HG02885 (cell line): Measurements from ENCODE around the gene GTF2I.
"Not testable (repeated sequence)": the region's sequence is repeated elsewhere in the genome, so short reads cannot be mapped to it uniquely, and the experiment has no call there.

Experiments
- ATAC-seq: cut with Tn5 transposase; IDR thresholded peaks from one replicate; pipeline ENCODE4 v1.9.1; 2021; ENCODE audit warnings: mild to moderate bottlenecking; ENCODE audit not compliant: unreplicated experiment, poor library complexity

The GTF2I gene

DNA sequence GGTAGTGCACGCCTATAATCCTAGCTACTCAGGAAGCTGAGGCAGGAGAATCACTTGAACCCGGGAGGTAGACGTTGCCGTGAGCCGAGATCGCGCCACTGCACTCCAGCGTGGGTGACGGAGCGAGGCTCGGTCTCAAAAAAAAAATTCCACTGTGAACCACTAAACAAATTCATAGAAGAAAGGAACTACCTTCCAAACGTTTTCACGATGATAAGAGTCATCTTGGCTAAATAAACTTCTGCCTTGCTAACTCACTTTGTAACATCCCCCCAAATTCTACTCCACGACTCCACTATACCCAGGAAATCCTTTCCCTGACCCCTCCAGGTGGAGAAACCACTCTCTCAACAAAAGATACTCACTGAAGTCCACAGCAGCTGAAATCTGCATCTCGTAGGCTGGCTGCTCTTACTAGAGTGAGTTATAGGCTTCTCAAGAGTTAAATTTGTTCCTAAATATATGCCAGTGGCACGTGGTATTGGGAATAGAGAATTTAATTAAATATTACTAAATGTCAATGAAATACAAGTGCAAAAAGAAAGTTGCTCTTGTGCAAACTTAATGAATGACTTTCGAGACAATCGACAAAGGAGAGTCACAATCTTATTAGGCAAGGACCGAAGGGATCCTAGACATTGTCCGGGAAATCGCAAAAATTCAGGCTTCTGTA, 1.6 kb upstream of the GTF2I start:
- no peak for ATAC-seq

GRCh38 chr7:74656441-74656836, 1.1 kb upstream of the GTF2I start:
- no peak for ATAC-seq

DNA sequence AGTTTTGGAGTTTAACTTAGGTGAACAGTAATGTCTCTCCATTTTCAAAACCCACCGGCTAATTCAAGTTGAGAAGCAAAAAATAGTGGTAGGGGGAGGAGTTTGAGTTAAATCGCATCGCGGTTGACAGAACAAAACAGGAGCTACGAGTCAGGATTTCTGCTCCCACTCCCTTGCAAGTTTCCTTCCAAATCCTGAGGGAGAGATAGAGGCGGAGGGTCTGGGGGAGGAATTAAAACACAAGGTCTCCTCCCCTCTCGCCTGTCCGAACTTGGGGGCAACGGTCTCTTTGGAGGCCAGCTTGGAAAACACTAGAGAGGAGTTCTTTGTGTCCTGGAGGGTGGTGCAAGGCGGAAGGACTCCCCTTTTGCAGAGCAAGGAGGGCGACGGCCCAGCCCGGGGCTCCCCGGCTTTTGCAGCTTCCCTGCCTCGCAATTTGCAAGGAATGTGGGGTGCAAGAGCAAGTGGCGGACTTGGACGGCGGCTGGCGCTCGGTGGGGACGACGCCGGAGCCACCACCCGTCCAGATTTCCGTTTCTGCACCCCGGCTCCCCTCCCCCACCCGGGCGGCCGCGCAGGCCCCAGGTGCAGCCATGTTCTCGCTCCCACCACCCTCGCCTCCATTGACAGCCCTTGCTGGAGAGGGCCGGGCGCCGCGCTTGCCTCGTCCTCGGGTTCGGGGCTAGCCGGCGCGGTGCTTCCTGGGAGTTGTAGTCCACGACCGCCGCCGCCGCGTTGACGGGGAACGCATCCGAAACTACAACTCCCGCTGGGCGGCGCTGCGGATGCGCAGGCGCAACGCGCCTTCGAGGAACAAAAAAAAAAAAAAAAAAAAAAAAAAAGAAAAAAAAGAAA, 454 bp upstream of the GTF2I start:
- ATAC-seq: peak; percentile 68

GRCh38 chr7:74658178-74659004, 873 bp downstream of the GTF2I start:
- ATAC-seq: peak; percentile 61

DNA sequence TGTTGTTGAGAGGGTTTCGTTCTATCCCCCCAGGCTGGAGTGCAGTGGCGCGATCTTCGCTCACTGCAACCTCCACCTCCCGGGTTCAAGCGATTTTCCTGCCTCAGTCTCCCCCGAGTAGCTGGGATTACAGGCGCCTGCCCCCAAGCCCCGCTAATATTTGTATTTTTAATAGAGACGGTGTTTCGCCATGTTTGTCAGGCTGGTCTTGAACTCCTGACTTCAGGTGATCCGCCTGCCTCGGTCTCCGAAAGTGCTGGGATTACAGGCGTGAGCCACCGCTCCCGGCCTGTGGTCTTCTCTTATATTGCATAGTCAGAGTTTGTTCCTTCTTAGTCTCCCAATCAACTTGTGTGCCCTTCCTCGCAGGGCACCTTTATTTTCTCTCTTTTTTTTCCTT, 2.7 kb downstream of the GTF2I start:
- not testable (repeated sequence) for ATAC-seq

GRCh38 chr7:74661836-74662794, 4.6 kb downstream of the GTF2I start:
- ATAC-seq: not testable (repeated sequence)

- no peak for ATAC-seq
Observed at GRCh38 chr7:74665296-74665938, 7.9 kb downstream of the GTF2I start.

GRCh38 chr7:74667013-74667412, 9.5 kb downstream of the GTF2I start:
- ATAC-seq: not testable (repeated sequence)

DNA sequence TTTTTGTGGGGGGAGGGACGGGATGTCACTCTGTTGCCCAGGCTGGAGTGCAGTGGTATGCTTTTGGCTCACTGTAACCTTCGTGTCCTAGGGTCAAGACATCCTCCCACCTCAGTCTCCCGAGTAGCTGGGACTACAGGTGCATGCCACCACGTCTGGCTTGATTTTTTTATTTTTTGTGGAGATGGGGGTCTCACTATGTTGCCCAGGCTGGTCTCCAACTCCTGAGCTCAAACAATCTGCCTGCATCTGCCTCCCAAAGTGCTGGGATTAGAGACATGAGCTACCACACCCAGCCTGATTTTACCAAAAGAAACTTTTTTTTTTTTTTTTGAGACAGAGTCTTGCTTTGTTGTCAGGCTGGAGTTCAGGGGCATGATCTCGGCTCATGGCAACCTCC, 10.0 kb downstream of the GTF2I start:
- ATAC-seq: not testable (repeated sequence)

- no peak for ATAC-seq
Observed at GRCh38 chr7:74671602-74672001, 14.1 kb downstream of the GTF2I start.

DNA sequence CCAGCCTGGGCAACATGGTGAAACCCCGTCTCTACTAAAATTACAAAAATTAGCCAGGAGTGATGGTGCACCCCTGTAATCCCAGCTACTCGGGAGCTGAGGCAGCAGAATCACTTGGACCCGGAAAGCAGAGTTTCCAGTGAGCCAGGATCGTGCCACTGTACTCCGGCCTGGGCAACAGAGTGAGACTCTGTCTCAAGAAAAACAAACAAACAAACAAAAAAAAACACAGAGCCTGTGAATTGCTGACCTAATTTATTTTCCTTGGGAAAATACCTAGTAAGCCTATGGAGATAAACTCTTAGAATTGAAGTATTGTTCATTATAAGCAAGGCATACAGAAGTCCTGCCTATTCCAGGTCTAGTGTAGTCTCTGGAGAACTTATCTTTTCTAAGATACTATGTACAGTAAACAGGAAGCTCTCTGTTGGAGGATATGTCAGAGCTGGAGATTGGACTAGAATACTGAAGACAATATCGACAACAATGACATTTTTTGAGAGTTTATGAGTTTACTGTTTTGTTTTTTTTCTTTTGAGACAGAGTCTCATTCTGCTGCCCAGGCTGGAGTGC, 14.9 kb downstream of the GTF2I start:
- no peak for ATAC-seq

- ATAC-seq: no peak
Observed at GRCh38 chr7:74674166-74674565, 16.6 kb downstream of the GTF2I start.

DNA sequence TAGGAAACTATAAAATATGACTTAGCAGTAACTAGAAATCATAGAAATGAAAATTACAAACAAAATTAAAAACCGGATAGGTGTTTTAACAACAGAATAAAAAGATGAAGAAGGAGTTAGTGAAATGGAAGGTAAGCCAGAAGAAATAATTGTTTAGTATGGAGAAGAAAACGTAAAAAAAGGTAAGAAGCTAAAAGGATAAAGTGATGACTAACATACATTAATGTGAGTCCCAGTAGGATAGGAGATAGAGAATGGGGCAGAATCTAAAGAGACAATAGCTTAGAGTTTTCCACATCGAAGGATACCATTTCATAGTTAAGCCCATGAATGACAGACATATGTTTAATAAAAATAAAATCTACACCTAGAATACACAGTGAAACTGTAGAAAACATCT, 25.3 kb downstream of the GTF2I start:
- ATAC-seq: no peak

- no peak for ATAC-seq
Observed at GRCh38 chr7:74683799-74684198, 26.3 kb downstream of the GTF2I start.

- ATAC-seq: no peak
Observed at GRCh38 chr7:74684473-74684872, 27.0 kb downstream of the GTF2I start.

GRCh38 chr7:74684921-74685320, 27.4 kb downstream of the GTF2I start:
- no peak for ATAC-seq

- no peak for ATAC-seq
Observed at GRCh38 chr7:74690474-74690873, 33.0 kb downstream of the GTF2I start.

GRCh38 chr7:74704419-74704818, 46.9 kb downstream of the GTF2I start:
- not testable (repeated sequence) for ATAC-seq

DNA sequence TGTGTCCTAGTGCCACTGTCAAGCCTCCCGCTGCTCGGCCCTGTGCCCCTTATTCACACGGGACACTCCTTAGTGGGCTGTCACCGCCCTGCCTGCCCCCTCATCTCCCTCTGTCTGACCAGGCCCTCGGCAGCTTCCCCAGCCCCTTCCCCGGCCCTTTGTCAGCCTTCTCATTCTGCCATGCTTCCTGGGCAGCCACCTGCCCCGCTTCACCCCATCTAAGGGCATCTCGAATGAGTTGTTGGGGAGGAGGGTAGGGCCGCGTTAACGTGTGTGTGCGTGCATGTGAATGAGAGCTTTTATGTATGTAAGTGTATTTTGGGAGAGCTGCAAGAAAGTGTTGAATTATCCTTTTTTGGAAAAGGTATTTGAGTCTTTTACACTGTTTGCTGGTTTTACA, 49.7 kb downstream of the GTF2I start:
- ATAC-seq: no peak
